Keratinocyte (primary cell): ENCODE data around the gene PASD1.

ENCODE experiments used
- EZH2 ChIP-seq: IDR thresholded peaks from one replicate; pipeline ENCODE4 v1.6.1; 2012; ENCODE audit warnings: inconsistent platforms, mild to moderate bottlenecking, low read length, moderate library complexity
- TF ChIP-seq, protein P1 (sequence below), 3 experiments: IDR thresholded peaks in 1 of 3; conservative IDR thresholded peaks in 1 of 3; optimal IDR thresholded peaks in 1 of 3; 2 replicates in 2 of 3; 3 replicates in 1 of 3; pipeline versions ENCODE3 to v1.5.1; 2011; ENCODE audit warnings: low read length in 3 of 3, mild to moderate bottlenecking in 3 of 3, moderate library complexity in 2 of 3, control low read depth in 1 of 3, inconsistent platforms in 1 of 3; ENCODE audit not compliant: insufficient read depth in 2 of 3; ENCODE audit errors: extremely low read depth in 1 of 3

- no peak for TF ChIP-seq EZH2
- TF ChIP-seq, protein P1, sequence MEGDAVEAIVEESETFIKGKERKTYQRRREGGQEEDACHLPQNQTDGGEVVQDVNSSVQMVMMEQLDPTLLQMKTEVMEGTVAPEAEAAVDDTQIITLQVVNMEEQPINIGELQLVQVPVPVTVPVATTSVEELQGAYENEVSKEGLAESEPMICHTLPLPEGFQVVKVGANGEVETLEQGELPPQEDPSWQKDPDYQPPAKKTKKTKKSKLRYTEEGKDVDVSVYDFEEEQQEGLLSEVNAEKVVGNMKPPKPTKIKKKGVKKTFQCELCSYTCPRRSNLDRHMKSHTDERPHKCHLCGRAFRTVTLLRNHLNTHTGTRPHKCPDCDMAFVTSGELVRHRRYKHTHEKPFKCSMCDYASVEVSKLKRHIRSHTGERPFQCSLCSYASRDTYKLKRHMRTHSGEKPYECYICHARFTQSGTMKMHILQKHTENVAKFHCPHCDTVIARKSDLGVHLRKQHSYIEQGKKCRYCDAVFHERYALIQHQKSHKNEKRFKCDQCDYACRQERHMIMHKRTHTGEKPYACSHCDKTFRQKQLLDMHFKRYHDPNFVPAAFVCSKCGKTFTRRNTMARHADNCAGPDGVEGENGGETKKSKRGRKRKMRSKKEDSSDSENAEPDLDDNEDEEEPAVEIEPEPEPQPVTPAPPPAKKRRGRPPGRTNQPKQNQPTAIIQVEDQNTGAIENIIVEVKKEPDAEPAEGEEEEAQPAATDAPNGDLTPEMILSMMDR (optimal IDR thresholded peaks at IDR 0.05 in 1 of 3, IDR thresholded peaks at IDR 0.05 in 1 of 3, conservative IDR thresholded peaks at IDR 0.05 in 1 of 3; ENCODE audit: extremely low read depth in 1 of 3, insufficient read depth in 2 of 3, low read length in 3 of 3): no peak
These were observed 159.8 kb downstream of the PASD1 start for GRCh38 chrX:151723156-151723760.
